Activated CD4-positive, alpha-beta T cell treated with anti-CD3 and anti-CD28 coated beads, Interleukin-2, amount 10 ng/mL, durations not matched to agents 7 days and 5 days (primary cell): Measurements from ENCODE around the gene NCKAP1. TPM values are rescaled to one million over a fixed set of nuclear protein-coding genes. Genes with fewer than 3 reads are reported as not detected.
A peak's percentile ranks its signal among the peaks of the same experiment; 100 is the strongest.

Experiments
- CTCF ChIA-PET: fragments of 350-600 bp; sonication (Branson Sonifier 250); formaldehyde crosslinking; loops from one replicate; lab custom pipeline; 2021; ENCODE audit warnings: antibody characterized with exemption; lab: Charles Lee
- POLR2A ChIA-PET: fragments of 350-600 bp; sonication (Branson Sonifier 250); formaldehyde crosslinking; loops from one replicate; lab custom pipeline; 2021; ENCODE audit warnings: antibody characterized with exemption; lab: Charles Lee
- DNase-seq: peaks from one replicate; pipeline ENCODE4 v3.0.0-alpha.2; 2020
- H3K27ac Mint-ChIP-seq: one replicate; pipeline ENCODE4 v1.8.0; 2021; ENCODE audit warnings: mild to moderate bottlenecking, moderate library complexity, mixed read lengths
- H3K27me3 Mint-ChIP-seq: one replicate; pipeline ENCODE4 v1.8.0; 2021; ENCODE audit warnings: mixed read lengths
- H3K36me3 Mint-ChIP-seq: one replicate; pipeline ENCODE4 v1.8.0; 2021; ENCODE audit warnings: low read depth, mixed read lengths
- H3K4me1 Mint-ChIP-seq: one replicate; pipeline ENCODE4 v1.8.0; 2021; ENCODE audit warnings: mixed read lengths
- H3K4me3 Mint-ChIP-seq: one replicate; pipeline ENCODE4 v1.8.0; 2021; ENCODE audit warnings: mild to moderate bottlenecking, moderate library complexity, mixed read lengths
- H3K9me3 Mint-ChIP-seq: one replicate; pipeline ENCODE4 v1.8.0; 2021; ENCODE audit warnings: mixed read lengths
- total RNA-seq, 2 experiments: library from RNA; stranded (reverse); gene quantifications; one replicate each; pipeline ENCODE4 v1.2.3, GENCODE V29; 2021

Gene NCKAP1
- total RNA-seq, 2 experiments from 2014 or later, result 0.87 to 0.92 TPM

DNA sequence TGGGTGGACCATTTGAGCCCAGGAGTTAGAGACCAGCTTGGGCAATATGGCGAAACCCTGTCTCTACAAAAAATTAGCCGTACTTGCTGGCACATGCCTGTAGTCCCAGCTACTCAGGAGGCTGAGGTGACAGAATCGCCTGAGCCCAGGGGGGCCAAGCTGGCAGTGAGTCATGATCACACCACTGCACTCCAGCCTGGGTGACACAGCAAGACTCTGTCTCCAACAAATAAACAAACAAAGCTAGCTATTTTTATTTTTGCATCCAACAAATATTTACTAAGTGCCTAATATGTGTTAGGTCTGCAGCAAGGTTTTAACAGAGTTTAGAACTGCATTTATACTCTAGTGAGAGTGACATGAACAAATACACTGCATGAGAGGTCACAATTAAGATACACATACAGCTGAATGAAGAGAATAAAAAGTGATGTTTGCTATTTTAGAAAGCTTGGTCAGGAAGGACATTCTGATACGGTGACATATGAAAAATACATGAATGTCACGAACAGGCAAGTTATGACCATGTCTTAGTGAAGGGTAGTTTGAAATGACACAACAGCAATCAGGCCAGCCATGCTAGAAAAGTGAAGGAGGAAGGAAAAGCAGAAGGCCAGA, 88.6 kb downstream of the NCKAP1 start:
- ChIA-PET CTCF (interaction anchor here (1.4 to 1.9 kb wide), 2 partner anchors 9 to 30 kb away, joined by 3 to 6 read pairs; no protein-coding TSS in a partner anchor), POLR2A (no interaction called here)
- Mint-ChIP-seq H3K4me3 (no peak overlapping the region), H3K27ac (no peak overlapping the region), H3K36me3 (peaks cover 1% of the 10 kb centered on the region), H3K9me3 (no peaks in the 10 kb centered on the region), H3K4me1 (peaks cover 42% of the 10 kb centered on the region), H3K27me3 (no peaks in the 10 kb centered on the region)
- no peak for DNase-seq

GRCh38 chr2:182949052-182949451, 89.2 kb downstream of the NCKAP1 start:
- CTCF ChIA-PET, result no interaction called here
- Mint-ChIP-seq H3K9me3 (no peaks in the 10 kb centered on the region), H3K4me1 (peaks cover 40% of the 10 kb centered on the region), H3K27me3 (no peaks in the 10 kb centered on the region), H3K36me3 (peaks cover 1% of the 10 kb centered on the region), H3K4me3 (no peak overlapping the region), H3K27ac (no peak overlapping the region)
- DNase-seq, result no peak
- POLR2A ChIA-PET, result no interaction called here

DNA sequence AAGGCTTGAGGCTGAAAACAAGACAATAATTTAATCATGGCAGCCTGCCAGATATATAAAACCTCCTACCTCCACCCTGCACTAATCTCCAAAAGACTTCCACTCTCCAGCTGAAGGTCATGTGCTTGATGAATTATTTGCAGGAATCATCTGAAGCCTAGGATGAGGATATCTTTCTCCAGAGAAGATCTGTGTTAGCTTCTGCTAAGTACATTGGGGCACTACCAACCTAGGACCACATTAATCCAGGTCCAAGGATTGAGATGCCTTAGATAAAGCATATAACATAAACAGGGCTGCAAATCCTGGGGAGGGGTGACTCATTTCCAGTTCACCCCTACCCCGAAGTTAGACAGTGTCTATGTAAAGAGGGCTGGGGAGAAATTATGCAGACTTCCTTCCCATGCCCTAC, 91.3 kb downstream of the NCKAP1 start:
- Mint-ChIP-seq H3K4me3 (no peak overlapping the region), H3K9me3 (no peaks in the 10 kb centered on the region)

GRCh38 chr2:182943339-182943738, 94.9 kb downstream of the NCKAP1 start:
- H3K27me3 Mint-ChIP-seq, result no peaks in the 10 kb centered on the region
- ChIA-PET POLR2A (no interaction called here), CTCF (no interaction called here)
- no peak for DNase-seq
- H3K4me3 Mint-ChIP-seq, result no peak overlapping the region
- H3K4me1 Mint-ChIP-seq, result peaks cover 10% of the 10 kb centered on the region
- no peaks in the 10 kb centered on the region for H3K9me3 Mint-ChIP-seq
- H3K27ac Mint-ChIP-seq, result no peak overlapping the region
- peaks cover 1% of the 10 kb centered on the region for H3K36me3 Mint-ChIP-seq

More for the DNA sequence above, 91.3 kb downstream of the NCKAP1 start:
- Mint-ChIP-seq H3K4me1 (peaks cover 27% of the 10 kb centered on the region), H3K27ac (peak overlapping the region; percentile 26), H3K27me3 (no peaks in the 10 kb centered on the region), H3K36me3 (peaks cover 1% of the 10 kb centered on the region)
- DNase-seq, result no peak
- CTCF ChIA-PET, result interaction anchor here (1.4 kb wide), 1 partner anchor 9 kb away, joined by 5 read pairs; no protein-coding TSS in a partner anchor
- POLR2A ChIA-PET, result no interaction called here

DNA sequence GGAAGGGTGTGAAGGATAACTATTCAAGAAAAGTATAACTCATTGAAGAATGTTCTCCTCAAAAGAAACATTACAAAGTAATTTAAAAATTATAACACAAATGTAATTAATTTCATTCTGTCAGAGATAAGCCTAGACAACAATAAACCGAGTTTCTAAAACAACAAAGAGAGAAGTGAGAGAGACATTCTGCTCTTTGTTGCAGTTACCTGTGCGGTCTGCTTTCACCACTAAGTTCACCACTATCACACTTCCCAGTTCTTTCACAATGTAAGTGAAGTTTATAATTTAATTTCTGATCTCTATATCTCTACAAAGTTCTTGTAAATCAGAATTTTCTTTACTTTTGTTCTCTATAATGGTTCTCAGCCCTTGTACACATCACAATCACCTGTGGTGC, 95.5 kb downstream of the NCKAP1 start:
- Mint-ChIP-seq H3K36me3 (peaks cover 1% of the 10 kb centered on the region), H3K4me1 (peaks cover 10% of the 10 kb centered on the region), H3K27ac (no peak overlapping the region), H3K4me3 (no peak overlapping the region), H3K27me3 (no peaks in the 10 kb centered on the region), H3K9me3 (no peaks in the 10 kb centered on the region)
- ChIA-PET CTCF (no interaction called here), POLR2A (no interaction called here)
- DNase-seq, result no peak

GRCh38 chr2:182941919-182942318, 96.3 kb downstream of the NCKAP1 start:
- H3K4me1 Mint-ChIP-seq, result peaks cover 8% of the 10 kb centered on the region
- H3K36me3 Mint-ChIP-seq, result peaks cover 1% of the 10 kb centered on the region
- no peaks in the 10 kb centered on the region for H3K9me3 Mint-ChIP-seq
- no peaks in the 10 kb centered on the region for H3K27me3 Mint-ChIP-seq
- no peak for DNase-seq
- H3K27ac Mint-ChIP-seq, result no peak overlapping the region
- ChIA-PET CTCF (interaction anchor here (0.6 kb wide), 2 partner anchors 129 to 221 kb away, joined by 3 to 4 read pairs; no protein-coding TSS in a partner anchor), POLR2A (no interaction called here)
- no peak overlapping the region for H3K4me3 Mint-ChIP-seq

- H3K27me3 Mint-ChIP-seq, result no peaks in the 10 kb centered on the region
- ChIA-PET POLR2A (no interaction called here), CTCF (no interaction called here)
- H3K4me1 Mint-ChIP-seq, result peaks cover 2% of the 10 kb centered on the region
- no peaks in the 10 kb centered on the region for H3K9me3 Mint-ChIP-seq
- no peak for DNase-seq
- no peak overlapping the region for H3K4me3 Mint-ChIP-seq
- H3K27ac Mint-ChIP-seq, result no peak overlapping the region
- no peaks in the 10 kb centered on the region for H3K36me3 Mint-ChIP-seq
These were observed 97.0 kb downstream of the NCKAP1 start for GRCh38 chr2:182941121-182941722.

DNA sequence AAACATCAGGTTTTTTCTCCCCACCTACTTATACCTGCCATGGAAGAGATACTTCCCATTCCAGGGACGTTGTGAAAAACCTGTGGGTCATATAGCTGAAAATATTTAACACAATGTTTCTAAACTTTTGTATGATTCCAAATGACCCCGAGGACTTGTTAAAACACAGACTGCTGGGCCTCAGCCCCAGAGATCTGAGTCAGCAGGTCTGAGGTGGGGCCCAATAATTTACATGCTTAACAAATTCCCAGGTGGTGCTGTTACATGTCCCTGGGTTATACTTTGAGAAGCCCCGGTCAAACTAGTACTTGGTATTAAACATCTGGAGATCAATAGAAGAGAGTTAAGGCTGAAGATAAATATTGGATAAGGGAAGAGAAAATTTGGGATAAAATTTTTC, 100.4 kb downstream of the NCKAP1 start:
- Mint-ChIP-seq H3K4me1 (no peaks in the 10 kb centered on the region), H3K27me3 (no peaks in the 10 kb centered on the region), H3K4me3 (no peak overlapping the region), H3K36me3 (no peaks in the 10 kb centered on the region), H3K27ac (no peak overlapping the region), H3K9me3 (no peaks in the 10 kb centered on the region)
- ChIA-PET POLR2A (no interaction called here), CTCF (interaction anchor here (1.1 to 1.5 kb wide), 2 partner anchors 9 to 20 kb away, joined by 3 to 5 read pairs; no protein-coding TSS in a partner anchor)
- no peak for DNase-seq

GRCh38 chr2:182933629-182934028, 104.6 kb downstream of the NCKAP1 start:
- no peak for DNase-seq
- ChIA-PET CTCF (interaction anchor here (0.6 kb wide), 1 partner anchor 38 kb away, joined by 3 read pairs; no protein-coding TSS in a partner anchor), POLR2A (no interaction called here)
- Mint-ChIP-seq H3K4me3 (no peak overlapping the region), H3K9me3 (no peaks in the 10 kb centered on the region), H3K27me3 (no peaks in the 10 kb centered on the region), H3K4me1 (no peaks in the 10 kb centered on the region), H3K36me3 (no peaks in the 10 kb centered on the region), H3K27ac (no peak overlapping the region)

DNA sequence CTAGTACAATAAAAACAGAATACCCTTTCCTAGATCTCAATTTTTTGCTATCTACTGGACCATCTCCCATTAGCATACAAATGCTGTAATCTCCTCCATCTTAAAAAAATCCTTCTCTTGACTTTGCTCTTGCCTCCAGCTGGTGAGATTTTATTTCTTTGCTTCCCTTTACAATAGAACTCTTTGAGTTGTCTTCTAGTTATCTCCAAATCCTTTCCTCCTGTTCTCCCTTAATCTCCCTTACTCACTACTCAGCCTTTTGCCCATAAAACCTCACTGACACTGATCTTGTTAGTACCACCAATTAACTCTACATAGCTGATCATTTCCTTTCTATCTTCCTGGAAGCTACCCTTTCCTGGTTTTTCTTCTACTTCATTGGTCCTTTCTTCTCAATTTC, 108.3 kb downstream of the NCKAP1 start:
- Mint-ChIP-seq H3K9me3 (no peaks in the 10 kb centered on the region), H3K36me3 (no peaks in the 10 kb centered on the region), H3K27me3 (no peaks in the 10 kb centered on the region), H3K4me1 (no peaks in the 10 kb centered on the region), H3K4me3 (no peak overlapping the region), H3K27ac (no peak overlapping the region)
- ChIA-PET POLR2A (no interaction called here), CTCF (no interaction called here)
- no peak for DNase-seq

- no peak overlapping the region for H3K4me3 Mint-ChIP-seq
- peaks cover 1% of the 10 kb centered on the region for H3K4me1 Mint-ChIP-seq
- no peaks in the 10 kb centered on the region for H3K27me3 Mint-ChIP-seq
- H3K9me3 Mint-ChIP-seq, result no peaks in the 10 kb centered on the region
- POLR2A ChIA-PET, result no interaction called here
- H3K27ac Mint-ChIP-seq, result no peak overlapping the region
- CTCF ChIA-PET, result no interaction called here
- no peaks in the 10 kb centered on the region for H3K36me3 Mint-ChIP-seq
- no peak for DNase-seq
These were observed 114.0 kb downstream of the NCKAP1 start for GRCh38 chr2:182924306-182924705.

DNA sequence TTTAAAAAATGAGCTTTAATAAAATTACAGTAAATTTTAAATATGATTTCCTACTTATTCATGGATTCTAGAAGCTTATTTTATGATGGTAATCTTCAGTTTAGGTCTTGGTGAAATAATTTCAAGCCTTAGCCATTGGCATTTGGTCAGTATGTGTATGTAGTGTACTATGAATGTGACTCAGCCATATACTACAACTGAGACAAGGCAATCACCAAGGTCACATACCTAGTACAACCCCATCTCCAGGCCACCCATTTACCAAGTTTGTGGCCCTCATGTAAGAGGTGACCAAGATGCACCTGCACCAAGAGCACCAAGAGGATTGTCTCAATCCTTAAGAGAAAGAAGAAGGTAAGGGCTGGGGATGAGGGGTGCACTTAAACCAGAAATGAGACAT, 117.0 kb downstream of the NCKAP1 start:
- no peak for DNase-seq
- Mint-ChIP-seq H3K4me1 (peaks cover 1% of the 10 kb centered on the region), H3K27me3 (no peaks in the 10 kb centered on the region), H3K9me3 (no peaks in the 10 kb centered on the region), H3K36me3 (no peaks in the 10 kb centered on the region), H3K27ac (no peak overlapping the region), H3K4me3 (no peak overlapping the region)
- ChIA-PET POLR2A (no interaction called here), CTCF (interaction anchor here (0.9 kb wide), 1 partner anchor 14 kb away, joined by 5 read pairs; no protein-coding TSS in a partner anchor)

- Mint-ChIP-seq H3K4me3 (no peak overlapping the region), H3K9me3 (no peaks in the 10 kb centered on the region), H3K27ac (no peak overlapping the region), H3K4me1 (peaks cover 1% of the 10 kb centered on the region), H3K27me3 (no peaks in the 10 kb centered on the region), H3K36me3 (no peaks in the 10 kb centered on the region)
- ChIA-PET POLR2A (no interaction called here), CTCF (interaction anchor here (0.9 kb wide), 1 partner anchor 13 kb away, joined by 5 read pairs; no protein-coding TSS in a partner anchor)
- DNase-seq, result no peak
These were observed 117.6 kb downstream of the NCKAP1 start for GRCh38 chr2:182920631-182921056.
